H1 (cell line): ENCODE results near the gene TBC1D17. TPM values are rescaled to one million over a fixed set of nuclear protein-coding genes. Genes with fewer than 3 reads are reported as not detected.

Experiments used
- CTCF ChIA-PET: fragments of 300-600 bp; sonication (Branson Sonifier 250); formaldehyde crosslinking; loops from one replicate; lab custom pipeline; 2021; ENCODE audit not compliant: partially characterized antibody; lab: Charles Lee
- POLR2A ChIA-PET: fragments of 300-600 bp; sonication (Branson Sonifier 250); formaldehyde crosslinking; loops from one replicate; lab custom pipeline; 2021; ENCODE audit warnings: inconsistent platforms; ENCODE audit not compliant: partially characterized antibody; lab: Charles Lee
- DNase-seq, 2 experiments: peaks; one replicate each; pipeline versions ENCODE4 v3.0.0 to v3.0.0-alpha.2; 2010 to 2022; ENCODE audit warnings: low spot score in 2 of 2, low read depth in 1 of 2, mixed read lengths in 1 of 2
- FAIRE-seq: peaks from 2 replicates; lab custom pipeline; 2011; peaks lifted over from hg19 to GRCh38; lab: Jason Lieb, UNC
- H2AFZ ChIP-seq: 2 replicates; pipeline ENCODE4 v1.8.1; 2012; ENCODE audit warnings: low read length, inconsistent platforms
- H2AK5ac ChIP-seq: 2 replicates; pipeline ENCODE4 v1.6.1; 2013; ENCODE audit warnings: low read depth, low read length
- H2BK120ac ChIP-seq: replicated peaks from 2 replicates; pipeline ENCODE3; 2013; ENCODE audit warnings: low read depth, low read length, inconsistent platforms
- H2BK12ac ChIP-seq: 2 replicates; pipeline ENCODE4 v1.6.1; 2013; ENCODE audit warnings: low read depth, low read length
- H2BK15ac ChIP-seq: 2 replicates; pipeline ENCODE4 v1.6.1; 2013; ENCODE audit warnings: low read length
- H2BK20ac ChIP-seq: 2 replicates; pipeline ENCODE4 v1.6.1; 2013; ENCODE audit warnings: low read length
- H2BK5ac ChIP-seq: 2 replicates; pipeline ENCODE4 v1.6.1; 2013; ENCODE audit warnings: low read depth, low read length
- H3K14ac ChIP-seq: 2 replicates; pipeline ENCODE4 v1.6.1; 2013; ENCODE audit warnings: inconsistent platforms; ENCODE audit not compliant: insufficient read length
- H3K18ac ChIP-seq: 2 replicates; pipeline ENCODE4 v1.6.1; 2013; ENCODE audit warnings: low read length; ENCODE audit errors: extremely low read depth
- H3K23ac ChIP-seq: 2 replicates; pipeline ENCODE4 v1.6.1; 2013; ENCODE audit warnings: inconsistent platforms; ENCODE audit not compliant: insufficient read length
- H3K23me2 ChIP-seq: 2 replicates; pipeline ENCODE4 v1.6.1; 2013; ENCODE audit warnings: low read depth, low read length
- H3K27ac ChIP-seq: 2 replicates; pipeline ENCODE4 v1.6.1; 2011; ENCODE audit warnings: low read depth, low read length, inconsistent platforms
- H3K27me3 ChIP-seq, 4 experiments: replicated peaks in 1 of 4; 1 replicate in 1 of 4; 2 replicates in 3 of 4; pipeline versions ENCODE4 v1.6.1 to v1.8.1; 2011 to 2013; ENCODE audit warnings: low read length in 3 of 4, mild to moderate bottlenecking in 3 of 4, inconsistent platforms in 2 of 4, mixed read lengths in 2 of 4, moderate library complexity in 1 of 4; ENCODE audit not compliant: control insufficient read depth in 3 of 4, insufficient read depth in 3 of 4; ENCODE audit errors: extremely low read depth in 1 of 4
- H3K36me3 ChIP-seq, 4 experiments: 2 replicates each; pipeline versions ENCODE4 v1.6.1 to v1.8.1; 2011 to 2013; ENCODE audit warnings: mild to moderate bottlenecking in 4 of 4, low read length in 3 of 4, moderate library complexity in 2 of 4, control low read depth in 1 of 4, inconsistent platforms in 1 of 4; ENCODE audit not compliant: insufficient read depth in 4 of 4, control insufficient read depth in 2 of 4
- H3K4ac ChIP-seq: replicated peaks from 2 replicates; pipeline ENCODE3; 2013; ENCODE audit warnings: low read length, low read depth, mixed read lengths, inconsistent platforms; ENCODE audit not compliant: insufficient read length
- H3K4me1 ChIP-seq, 4 experiments: replicated peaks in 1 of 4; 1 replicate in 1 of 4; 2 replicates in 3 of 4; pipeline versions ENCODE4 v1.6.1 to v1.8.1; 2011 to 2013; ENCODE audit warnings: low read length in 3 of 4, inconsistent platforms in 2 of 4, mixed read lengths in 1 of 4; ENCODE audit not compliant: insufficient read depth in 4 of 4, control insufficient read depth in 3 of 4
- H3K4me2 ChIP-seq, 2 experiments: 2 replicates each; pipeline versions ENCODE4 v1.6.1 to v1.8.1; 2011 to 2013; ENCODE audit warnings: low read depth in 2 of 2, low read length in 2 of 2, control low read depth in 1 of 2, inconsistent platforms in 1 of 2, mild to moderate bottlenecking in 1 of 2; ENCODE audit not compliant: insufficient read depth in 1 of 2
- H3K4me3 ChIP-seq, 4 experiments: fragments of 200-600, 300-600 bp in 1 of 4; sonication (generic), shearing (Covaris generic), sonication (Bioruptor Twin) in 1 of 4; 2 replicates each; pipeline versions ENCODE4 v1.5.1 to v1.8.1; 2011 to 2016; ENCODE audit warnings: low read length in 4 of 4, low read depth in 3 of 4, control low read depth in 2 of 4, inconsistent platforms in 2 of 4, mild to moderate bottlenecking in 2 of 4, mixed read lengths in 1 of 4, moderate library complexity in 1 of 4; ENCODE audit not compliant: insufficient read depth in 2 of 4; ENCODE audit errors: extremely low read depth in 1 of 4
- H3K56ac ChIP-seq: replicated peaks from 2 replicates; pipeline ENCODE3; 2013; ENCODE audit warnings: low read depth, mild to moderate bottlenecking, mixed read lengths, low read length, inconsistent platforms; ENCODE audit not compliant: insufficient read length
- H3K79me1 ChIP-seq: 2 replicates; pipeline ENCODE4 v1.6.1; 2013; ENCODE audit warnings: low read depth, low read length, control low read depth
- H3K79me2 ChIP-seq, 2 experiments: 2 replicates each; pipeline versions ENCODE4 v1.6.1 to v1.8.1; 2012 to 2013; ENCODE audit warnings: low read length in 2 of 2, mild to moderate bottlenecking in 2 of 2, inconsistent platforms in 1 of 2; ENCODE audit not compliant: insufficient read depth in 2 of 2, control insufficient read depth in 1 of 2
- H3K9ac ChIP-seq, 4 experiments: replicated peaks in 1 of 4; 1 replicate in 1 of 4; 2 replicates in 3 of 4; pipeline versions ENCODE4 v1.6.1 to v1.8.1; 2011 to 2013; ENCODE audit warnings: low read depth in 3 of 4, low read length in 3 of 4, control low read depth in 2 of 4, mild to moderate bottlenecking in 2 of 4, moderate library complexity in 2 of 4, inconsistent platforms in 1 of 4; ENCODE audit errors: extremely low read depth in 1 of 4
- H3K9me3 ChIP-seq, 2 experiments: 2 replicates each; pipeline versions ENCODE4 v1.6.1 to v1.8.1; 2012 to 2013; ENCODE audit warnings: mild to moderate bottlenecking in 2 of 2, moderate library complexity in 2 of 2, control low read depth in 1 of 2, inconsistent platforms in 1 of 2, low read depth in 1 of 2, low read length in 1 of 2, mixed read lengths in 1 of 2; ENCODE audit not compliant: insufficient read depth in 2 of 2
- H4K20me1 ChIP-seq, 2 experiments: replicated peaks in 1 of 2; 2 replicates each; pipeline versions ENCODE3 to v1.8.1; 2011 to 2013; ENCODE audit warnings: inconsistent platforms in 2 of 2, low read length in 2 of 2, mild to moderate bottlenecking in 1 of 2; ENCODE audit not compliant: insufficient read depth in 2 of 2, control insufficient read depth in 1 of 2
- H4K5ac ChIP-seq: 2 replicates; pipeline ENCODE4 v1.6.1; 2013; ENCODE audit warnings: low read length, low read depth, mixed read lengths, inconsistent platforms; ENCODE audit not compliant: insufficient read length
- H4K8ac ChIP-seq: 2 replicates; pipeline ENCODE4 v1.8.0; 2013; ENCODE audit warnings: mild to moderate bottlenecking, moderate library complexity, low read length, inconsistent platforms; ENCODE audit not compliant: insufficient read depth; ENCODE audit errors: extremely low read depth
- H4K91ac ChIP-seq: replicated peaks from 2 replicates; pipeline ENCODE3; 2013; ENCODE audit warnings: low read length, mixed read lengths, inconsistent platforms; ENCODE audit not compliant: insufficient read length
- GABPA ChIP-seq: IDR thresholded peaks from 2 replicates; pipeline ENCODE4 v1.6.1; 2011; ENCODE audit warnings: mild to moderate bottlenecking, low read length, moderate library complexity, borderline replicate concordance; ENCODE audit not compliant: insufficient read depth
- HDAC2 ChIP-seq, 2 experiments: fragments of 300-600 bp in 1 of 2; sonication (generic) in 1 of 2; IDR thresholded peaks; 2 replicates each; pipeline ENCODE4 v1.6.1; 2011 to 2012; ENCODE audit warnings: low read depth in 2 of 2, low read length in 2 of 2, mild to moderate bottlenecking in 2 of 2, moderate library complexity in 2 of 2, borderline replicate concordance in 1 of 2, inconsistent platforms in 1 of 2
- JUN ChIP-seq: IDR thresholded peaks from 2 replicates; pipeline ENCODE4 v1.6.1; 2011; ENCODE audit warnings: low read depth, mild to moderate bottlenecking, improper control_type of control experiment, low read length
- NRF1 ChIP-seq: IDR thresholded peaks from 2 replicates; pipeline ENCODE4 v1.6.1; 2011; ENCODE audit warnings: mild to moderate bottlenecking, low read depth, low read length, improper control_type of control experiment
- PHF8 ChIP-seq: fragments of 200-600 bp; sonication (generic); conservative IDR thresholded peaks from 2 replicates; pipeline ENCODE4 v1.7.1; 2012; ENCODE audit warnings: low read depth, mild to moderate bottlenecking, inconsistent platforms, low read length, moderate library complexity
- SIRT6 ChIP-seq: IDR thresholded peaks from one replicate; pipeline ENCODE4 v1.7.1; 2012; ENCODE audit warnings: low read length, inconsistent platforms
- WGBS, 2 experiments: shearing (Covaris generic) in 1 of 2; methylation state at CpG; one replicate each; pipeline versions ENCODE4 v1.1.6 to v1.1.7; 2013 to 2015; ENCODE audit warnings: low lambda C conversion rate in 2 of 2, mixed read lengths in 2 of 2, inconsistent platforms in 1 of 2, low coverage in 1 of 2, missing lambda C conversion rate in 1 of 2; ENCODE audit not compliant: insufficient replicate concordance in 2 of 2, insufficient coverage in 1 of 2, insufficient read length in 1 of 2; ENCODE audit errors: extremely low coverage in 1 of 2, missing lambda C conversion rate in 1 of 2; 5-methylcytosine and 5-hydroxymethylcytosine counted together
- polyA plus RNA-seq, 7 experiments: library from polyadenylated mRNA; depleted of rRNA in 3 of 7; stranded (reverse) in 5 of 7; unstranded in 2 of 7; fragments of >200 nt in 5 of 7; fragments of 200-250 nt in 2 of 7; gene quantifications; 1 replicate in 5 of 7; 2 replicates in 1 of 7; 4 replicates in 1 of 7; pipeline versions ENCODE4 v1.2.1 to v1.2.3, GENCODE V29; 2011 to 2013; ENCODE audit warnings: missing spikeins in 2 of 7, mixed read lengths in 2 of 7
- total RNA-seq: library from RNA; stranded (reverse); fragmentation: NEBNext Ultra II Directional; extraction: Animal tissue kit (Norgen Biotek cat#: 25700); gene quantifications from 2 replicates; pipeline ENCODE4 v1.2.1, GENCODE V29; 2021

The TBC1D17 gene
- total and polyA plus RNA-seq, 2 of the 8 experiments (the other 6 are each of a cell fraction or from before 2014, with no cell fraction given) = 30.3 to 44.9 TPM

DNA sequence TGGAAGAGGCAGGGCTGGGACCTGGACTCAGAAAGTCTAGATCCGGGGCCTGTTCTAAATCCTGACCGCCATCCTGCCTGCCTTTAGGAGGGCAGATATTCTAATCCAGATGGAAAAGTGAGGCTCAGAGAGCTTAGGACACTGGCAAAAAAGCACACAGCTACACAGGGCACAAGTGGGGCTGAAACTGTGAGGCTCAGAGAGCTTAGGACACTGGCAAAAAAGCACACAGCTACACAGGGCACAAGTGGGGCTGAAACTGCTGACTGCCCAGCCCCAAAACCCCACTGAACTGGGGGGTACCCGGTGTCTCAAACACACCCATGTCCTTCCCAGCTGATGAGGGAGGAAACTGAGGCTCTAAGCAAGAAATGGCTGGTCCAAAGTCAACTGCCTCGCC is 2.3 kb upstream of the TBC1D17 start:
- Histone ChIP-seq H3K27me3 (no peaks in the 10 kb centered on the region), H3K14ac (no peak overlapping the region), H3K79me1 (peaks cover 19% of the 10 kb centered on the region), H2BK120ac (no peak overlapping the region), H2AK5ac (0 out of 2 replicates have a peak overlapping the region, but pooled peaks have one; percentile 91), H3K4ac (no peak overlapping the region), H4K20me1 (peaks cover 1 to 3% of the 10 kb centered on the region in 2 experiments), H3K4me1 (peaks cover 0 to 13% (median 9%) of the 10 kb centered on the region in 4 experiments; a peak in 6 of 7 replicates), H3K79me2 (peaks cover 0 to 30% of the 10 kb centered on the region in 2 experiments; a peak in 2 of 4 replicates), H4K8ac (no peak overlapping the region), H2BK12ac (0 out of 2 replicates have a peak overlapping the region, but pooled peaks have one; percentile 17), H3K27ac (0 out of 2 replicates have a peak overlapping the region, but pooled peaks have one; percentile 93), H3K23ac (no peak overlapping the region), H3K4me2 (peak overlapping the region; percentile 90 to 92), H4K91ac (peak overlapping the region; percentile 20), H3K9ac (peak overlapping the region in 2 of 4 experiments; percentile 90 to 97; a peak in 3 of 7 replicates), H3K23me2 (peaks cover 18% of the 10 kb centered on the region), H4K5ac (no peak overlapping the region), H3K18ac (no peak overlapping the region), H2BK15ac (0 out of 2 replicates have a peak overlapping the region, but pooled peaks have one; percentile 29), H3K4me3 (peak overlapping the region; percentile 90 to 95 (median 92); a peak in 7 of 8 replicates), H2AFZ (no peak overlapping the region), H3K56ac (no peak overlapping the region), H2BK5ac (peak overlapping the region; percentile 100; the same call in 1 of the 2 replicates), H2BK20ac (no peak overlapping the region), H3K36me3 (peaks cover under 1 to 10% (median 5%) of the 10 kb centered on the region in 4 experiments; a peak in 5 of 8 replicates), H3K9me3 (no peaks in the 10 kb centered on the region)
- 87% methylated on average over 4 of the region's 4 CpGs; no CpG with 5 or more reads in 1 of the 2 experiments for WGBS, 2 experiments
- FAIRE-seq = no peak
- TF ChIP-seq GABPA (no peak), NRF1 (no peak), JUN (no peak), PHF8 (no peak), SIRT6 (no peak), HDAC2 (IDR thresholded peaks at IDR 0.05; ENCODE audit: borderline replicate concordance in 1 of 2, low read depth in 2 of 2, low read length in 2 of 2) (no peak)
- no peak for DNase-seq
- ChIA-PET POLR2A (interaction anchor here (0.7 to 6.2 kb wide), 7 partner anchors 9 to 185 kb away, joined by 3 to 76 read pairs (median 15); partner anchors contain the start of genes ATF5, NUP62 and PNKP), CTCF (interaction anchor here (0.8 to 1.8 kb wide), 3 partner anchors 12 to 30 kb away, joined by 3 to 6 read pairs (median 3); no protein-coding TSS in a partner anchor)
